22Rv1 (cell line): ENCODE data around the gene MAGI1.

Source experiments
- ZFX ChIP-seq: fragments of 450-650 bp; IDR thresholded peaks from 2 replicates; pipeline ENCODE4 v1.6.1; 2017; ENCODE audit warnings: antibody characterized with exemption, borderline replicate concordance
- TF ChIP-seq, protein P1 (sequence below): fragments of 450-650 bp; IDR thresholded peaks from 2 replicates; pipeline ENCODE4 v1.5.1; 2017; ENCODE audit warnings: mild to moderate bottlenecking

DNA sequence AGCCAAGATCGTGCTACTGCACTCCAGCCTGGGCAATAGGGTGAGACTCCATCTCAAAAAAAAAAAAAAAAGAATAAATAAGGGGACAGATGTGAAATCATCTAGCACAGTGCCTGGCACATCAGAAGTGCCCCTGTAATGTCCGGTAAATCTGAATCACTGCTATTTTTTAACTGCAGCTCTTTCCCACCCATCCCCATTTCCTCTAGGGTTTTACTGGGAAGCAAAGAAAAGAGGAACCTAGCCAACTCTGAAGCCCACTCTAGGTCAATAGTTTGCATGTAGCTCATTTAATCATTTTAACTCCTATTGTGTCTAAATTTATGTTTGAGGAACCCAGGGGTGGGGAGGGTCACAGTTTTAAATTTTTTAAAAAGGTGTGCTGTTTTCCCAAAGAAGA lies 26.0 kb downstream of the MAGI1 start:
- TF ChIP-seq, protein P1, sequence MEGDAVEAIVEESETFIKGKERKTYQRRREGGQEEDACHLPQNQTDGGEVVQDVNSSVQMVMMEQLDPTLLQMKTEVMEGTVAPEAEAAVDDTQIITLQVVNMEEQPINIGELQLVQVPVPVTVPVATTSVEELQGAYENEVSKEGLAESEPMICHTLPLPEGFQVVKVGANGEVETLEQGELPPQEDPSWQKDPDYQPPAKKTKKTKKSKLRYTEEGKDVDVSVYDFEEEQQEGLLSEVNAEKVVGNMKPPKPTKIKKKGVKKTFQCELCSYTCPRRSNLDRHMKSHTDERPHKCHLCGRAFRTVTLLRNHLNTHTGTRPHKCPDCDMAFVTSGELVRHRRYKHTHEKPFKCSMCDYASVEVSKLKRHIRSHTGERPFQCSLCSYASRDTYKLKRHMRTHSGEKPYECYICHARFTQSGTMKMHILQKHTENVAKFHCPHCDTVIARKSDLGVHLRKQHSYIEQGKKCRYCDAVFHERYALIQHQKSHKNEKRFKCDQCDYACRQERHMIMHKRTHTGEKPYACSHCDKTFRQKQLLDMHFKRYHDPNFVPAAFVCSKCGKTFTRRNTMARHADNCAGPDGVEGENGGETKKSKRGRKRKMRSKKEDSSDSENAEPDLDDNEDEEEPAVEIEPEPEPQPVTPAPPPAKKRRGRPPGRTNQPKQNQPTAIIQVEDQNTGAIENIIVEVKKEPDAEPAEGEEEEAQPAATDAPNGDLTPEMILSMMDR = no peak
- TF ChIP-seq ZFX = no peak
